C4-2B (cell line): ENCODE measurements around the gene CPSF4L.

Experiments used
- CTCF ChIP-seq: fragments of 450-650 bp; conservative IDR thresholded peaks from 2 replicates; pipeline ENCODE4 v1.5.1; 2017; ENCODE audit warnings: mild to moderate bottlenecking
- ZFX ChIP-seq: fragments of 450-650 bp; IDR thresholded peaks from 2 replicates; pipeline ENCODE4 v1.6.1; 2017

- no peak for TF ChIP-seq CTCF
- TF ChIP-seq ZFX: no peak
These were observed 31.4 kb upstream of the CPSF4L start for GRCh38 chr17:73293031-73293430.
